ENCODE measurements around the gene METRNL. TPM values are rescaled to one million over a fixed set of nuclear protein-coding genes. Genes with fewer than 3 reads are reported as not detected.

The METRNL gene
- total and polyA plus RNA-seq, 8 donors = 12.7 to 61.8 (median 19.2) TPM

DNA sequence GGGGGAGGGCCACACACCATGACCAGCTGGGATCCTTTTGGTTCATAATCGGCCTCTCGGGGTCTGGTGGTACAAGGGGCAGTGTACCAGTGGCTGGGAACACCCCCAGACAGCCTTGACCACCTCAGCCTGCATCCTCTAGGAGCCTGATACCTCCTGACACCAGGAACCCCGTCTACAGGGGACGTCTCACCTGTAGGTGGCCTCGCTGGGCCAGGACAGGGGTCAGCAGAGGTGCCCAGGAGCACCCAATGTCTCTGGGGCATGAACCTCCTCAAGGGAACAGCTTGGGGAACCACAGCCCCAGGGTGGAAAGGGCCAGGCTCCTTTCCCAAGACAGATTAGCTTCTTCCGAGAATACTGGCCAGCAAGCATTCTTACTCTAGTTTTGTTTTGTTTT, 2.5 kb upstream of the METRNL start:
- TF ChIP-seq, protein P1, sequence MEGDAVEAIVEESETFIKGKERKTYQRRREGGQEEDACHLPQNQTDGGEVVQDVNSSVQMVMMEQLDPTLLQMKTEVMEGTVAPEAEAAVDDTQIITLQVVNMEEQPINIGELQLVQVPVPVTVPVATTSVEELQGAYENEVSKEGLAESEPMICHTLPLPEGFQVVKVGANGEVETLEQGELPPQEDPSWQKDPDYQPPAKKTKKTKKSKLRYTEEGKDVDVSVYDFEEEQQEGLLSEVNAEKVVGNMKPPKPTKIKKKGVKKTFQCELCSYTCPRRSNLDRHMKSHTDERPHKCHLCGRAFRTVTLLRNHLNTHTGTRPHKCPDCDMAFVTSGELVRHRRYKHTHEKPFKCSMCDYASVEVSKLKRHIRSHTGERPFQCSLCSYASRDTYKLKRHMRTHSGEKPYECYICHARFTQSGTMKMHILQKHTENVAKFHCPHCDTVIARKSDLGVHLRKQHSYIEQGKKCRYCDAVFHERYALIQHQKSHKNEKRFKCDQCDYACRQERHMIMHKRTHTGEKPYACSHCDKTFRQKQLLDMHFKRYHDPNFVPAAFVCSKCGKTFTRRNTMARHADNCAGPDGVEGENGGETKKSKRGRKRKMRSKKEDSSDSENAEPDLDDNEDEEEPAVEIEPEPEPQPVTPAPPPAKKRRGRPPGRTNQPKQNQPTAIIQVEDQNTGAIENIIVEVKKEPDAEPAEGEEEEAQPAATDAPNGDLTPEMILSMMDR (IDR thresholded peaks at IDR 0.05) = peak in 1 of 2 donors; percentile 9
- Histone ChIP-seq H3K27ac (no peak overlapping the region), H3K4me3 (no peak overlapping the region), H3K36me3 (no peaks in the 10 kb centered on the region), H3K27me3 (peaks cover 0 to 43% of the 10 kb centered on the region in 2 donors), H3K9me3 (no peaks in the 10 kb centered on the region), H3K4me1 (peaks cover 3 to 25% of the 10 kb centered on the region in 2 donors)
- intact Hi-C loops (cut with DNase I) = no loop called here
- ATAC-seq = peak; percentile 23
- no peak for DNase-seq

DNA sequence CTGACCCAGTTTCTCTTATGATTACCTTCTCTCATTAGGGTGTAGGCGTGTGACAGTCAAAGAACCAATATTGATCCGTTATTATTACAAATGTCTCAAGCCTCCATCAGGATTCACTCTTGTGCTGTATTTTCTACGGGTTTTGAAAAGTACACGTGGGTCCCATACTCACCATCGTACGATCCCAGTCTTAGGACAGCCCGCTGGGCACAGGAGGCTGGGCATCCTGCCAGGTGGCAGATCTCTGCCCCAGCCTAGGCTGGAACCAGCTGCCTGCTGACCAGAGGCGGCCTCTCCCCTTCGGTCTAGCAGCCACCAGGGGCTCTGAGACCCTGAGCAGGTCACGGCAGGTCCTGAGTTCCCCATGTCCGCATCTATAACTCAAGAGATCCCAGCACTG, 2.0 kb upstream of the METRNL start:
- Histone ChIP-seq H3K4me1 (peaks cover 4 to 25% of the 10 kb centered on the region in 2 donors), H3K9me3 (no peaks in the 10 kb centered on the region), H3K27ac (no peak overlapping the region), H3K36me3 (peaks cover 0 to 4% of the 10 kb centered on the region in 2 donors), H3K27me3 (peaks cover 0 to 46% of the 10 kb centered on the region in 2 donors), H3K4me3 (no peak overlapping the region)
- intact Hi-C loops (cut with DNase I) = no loop called here
- ATAC-seq (no peak), DNase-seq (no peak)
- TF ChIP-seq, protein P1 (IDR thresholded peaks at IDR 0.05) = no peak

DNA sequence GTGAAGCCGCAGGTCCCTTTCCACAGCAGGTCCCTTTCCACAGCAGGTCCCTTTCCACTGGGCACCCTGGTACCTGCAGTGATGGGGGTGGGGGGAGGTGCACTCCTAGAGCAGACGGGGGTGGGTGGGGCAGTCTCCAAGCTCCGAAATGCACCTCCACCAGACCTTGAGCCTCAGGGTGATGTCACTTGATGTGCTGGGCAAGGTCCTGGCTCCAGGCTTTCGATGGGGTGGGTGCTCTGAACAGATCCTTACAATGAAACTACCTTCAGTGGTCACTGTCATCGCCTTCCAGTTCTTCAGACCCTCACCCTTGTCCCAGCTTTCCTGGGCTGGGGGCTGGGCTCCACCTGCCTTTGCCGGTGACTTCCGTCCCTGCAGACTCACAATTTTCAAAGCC, 1.5 kb upstream of the METRNL start:
- TF ChIP-seq, protein P1 (IDR thresholded peaks at IDR 0.05) = no peak
- Histone ChIP-seq H3K4me1 (peaks cover 9 to 31% of the 10 kb centered on the region in 2 donors), H3K27me3 (peaks cover 0 to 46% of the 10 kb centered on the region in 2 donors), H3K27ac (no peak overlapping the region), H3K36me3 (peaks cover 0 to 6% of the 10 kb centered on the region in 2 donors), H3K9me3 (no peaks in the 10 kb centered on the region), H3K4me3 (no peak overlapping the region)
- ATAC-seq (no peak), DNase-seq (no peak)
- intact Hi-C loops (cut with DNase I) = no loop called here

DNA sequence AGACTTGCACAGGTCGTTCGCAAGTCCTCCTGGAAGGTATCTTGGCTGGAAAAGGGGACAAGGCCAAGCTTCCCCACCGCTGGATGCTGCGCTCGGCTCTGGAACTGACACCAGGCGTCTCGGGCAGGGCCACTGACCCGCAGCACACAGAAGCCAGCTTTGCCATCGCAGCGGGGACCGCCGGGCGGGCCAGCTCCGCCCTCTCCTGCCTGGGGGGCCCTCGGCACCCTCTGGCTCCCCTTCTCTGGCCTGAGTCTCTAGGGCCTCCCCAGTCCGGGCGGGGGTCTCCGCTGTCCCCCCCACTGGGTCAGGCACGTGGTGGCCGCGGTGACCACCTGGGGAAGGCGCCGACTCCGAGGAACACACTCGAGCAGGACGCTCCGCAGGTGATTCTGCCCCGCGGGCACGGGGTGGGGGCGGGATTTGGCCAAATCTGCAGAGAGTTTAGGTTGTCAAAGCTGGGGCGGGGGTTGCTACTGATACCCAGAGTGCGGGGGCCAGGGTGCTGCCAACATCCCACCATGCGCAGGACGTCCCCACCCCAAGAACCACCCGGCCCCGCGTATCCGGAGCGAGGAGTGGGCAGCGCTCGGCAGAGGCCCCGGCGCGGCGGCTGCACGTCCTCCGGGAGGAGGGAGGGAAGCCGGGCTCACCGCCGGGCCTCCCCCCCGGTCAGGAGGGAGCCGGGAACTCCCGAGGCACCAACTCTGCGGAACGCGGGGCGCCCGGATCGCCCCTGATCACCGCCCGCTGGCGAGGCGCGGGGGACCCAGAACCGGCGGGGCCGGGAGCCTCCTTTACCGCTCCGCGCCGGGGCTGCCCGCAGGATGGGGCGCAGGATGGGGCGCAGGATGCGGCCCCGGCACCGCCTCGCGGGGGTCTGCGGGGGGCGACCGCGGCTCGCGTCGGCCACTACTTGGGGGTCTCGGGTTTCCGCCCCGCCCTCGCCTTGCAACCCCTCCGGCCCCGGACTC, 744 bp upstream of the METRNL start:
- peak; percentile 1 for ATAC-seq
- peak overlapping the region; percentile 19 to 66 for H3K27ac ChIP-seq
- H3K36me3 ChIP-seq = peaks cover 0 to 6% of the 10 kb centered on the region in 2 donors
- H3K9me3 ChIP-seq = no peaks in the 10 kb centered on the region
- peak in 1 of 4 donors; percentile 86 for DNase-seq
- H3K4me1 ChIP-seq = peaks cover 17 to 38% of the 10 kb centered on the region in 2 donors
- H3K27me3 ChIP-seq = peaks cover 0 to 46% of the 10 kb centered on the region in 2 donors
- intact Hi-C loops (cut with DNase I) = no loop called here
- peak overlapping the region; percentile 62 to 72 for H3K4me3 ChIP-seq
- TF ChIP-seq, protein P1 (IDR thresholded peaks at IDR 0.05) = no peak
